Keratinocyte (primary cell): ENCODE data around the gene OTUD6A.

ENCODE experiments used
- EZH2 ChIP-seq: IDR thresholded peaks from one replicate; pipeline ENCODE4 v1.6.1; 2012; ENCODE audit warnings: inconsistent platforms, mild to moderate bottlenecking, low read length, moderate library complexity
- TF ChIP-seq, protein P1 (sequence below), 3 experiments: IDR thresholded peaks in 1 of 3; conservative IDR thresholded peaks in 1 of 3; optimal IDR thresholded peaks in 1 of 3; 2 replicates in 2 of 3; 3 replicates in 1 of 3; pipeline versions ENCODE3 to v1.5.1; 2011; ENCODE audit warnings: low read length in 3 of 3, mild to moderate bottlenecking in 3 of 3, moderate library complexity in 2 of 3, control low read depth in 1 of 3, inconsistent platforms in 1 of 3; ENCODE audit not compliant: insufficient read depth in 2 of 3; ENCODE audit errors: extremely low read depth in 1 of 3

DNA sequence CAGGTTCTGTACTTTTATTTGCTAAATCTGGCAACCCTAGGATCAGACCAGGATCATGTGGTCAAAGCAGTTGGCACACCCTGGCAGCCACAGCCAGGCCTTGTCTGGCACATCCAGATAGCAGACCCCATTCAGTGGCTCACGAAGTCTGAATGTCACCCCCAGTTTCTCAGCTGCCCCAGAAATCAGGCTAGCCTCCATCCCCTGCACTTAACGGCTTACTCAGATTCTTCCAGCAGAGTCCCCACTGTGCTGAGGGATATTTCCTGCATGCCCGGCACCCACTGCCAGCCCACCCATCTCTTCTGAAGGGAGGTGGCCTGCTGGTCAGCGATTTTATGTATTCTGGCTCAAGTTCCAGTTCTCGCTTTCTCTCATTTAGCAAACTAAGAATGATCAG is 7.9 kb upstream of the OTUD6A start:
- no peak for TF ChIP-seq EZH2
- TF ChIP-seq, protein P1, sequence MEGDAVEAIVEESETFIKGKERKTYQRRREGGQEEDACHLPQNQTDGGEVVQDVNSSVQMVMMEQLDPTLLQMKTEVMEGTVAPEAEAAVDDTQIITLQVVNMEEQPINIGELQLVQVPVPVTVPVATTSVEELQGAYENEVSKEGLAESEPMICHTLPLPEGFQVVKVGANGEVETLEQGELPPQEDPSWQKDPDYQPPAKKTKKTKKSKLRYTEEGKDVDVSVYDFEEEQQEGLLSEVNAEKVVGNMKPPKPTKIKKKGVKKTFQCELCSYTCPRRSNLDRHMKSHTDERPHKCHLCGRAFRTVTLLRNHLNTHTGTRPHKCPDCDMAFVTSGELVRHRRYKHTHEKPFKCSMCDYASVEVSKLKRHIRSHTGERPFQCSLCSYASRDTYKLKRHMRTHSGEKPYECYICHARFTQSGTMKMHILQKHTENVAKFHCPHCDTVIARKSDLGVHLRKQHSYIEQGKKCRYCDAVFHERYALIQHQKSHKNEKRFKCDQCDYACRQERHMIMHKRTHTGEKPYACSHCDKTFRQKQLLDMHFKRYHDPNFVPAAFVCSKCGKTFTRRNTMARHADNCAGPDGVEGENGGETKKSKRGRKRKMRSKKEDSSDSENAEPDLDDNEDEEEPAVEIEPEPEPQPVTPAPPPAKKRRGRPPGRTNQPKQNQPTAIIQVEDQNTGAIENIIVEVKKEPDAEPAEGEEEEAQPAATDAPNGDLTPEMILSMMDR (optimal IDR thresholded peaks at IDR 0.05 in 1 of 3, IDR thresholded peaks at IDR 0.05 in 1 of 3, conservative IDR thresholded peaks at IDR 0.05 in 1 of 3; ENCODE audit: extremely low read depth in 1 of 3, insufficient read depth in 2 of 3, low read length in 3 of 3), result no peak
